ENCODE data around the gene ELL2. TPM values are rescaled to one million over a fixed set of nuclear protein-coding genes. Genes with fewer than 3 reads are reported as not detected.

Gene ELL2
- polyA plus RNA-seq, 1 of the 3 experiments (the other 2 are of a cell fraction): 18.4 TPM

GRCh38 chr5:95872346-95873268, 89.0 kb downstream of the ELL2 start:
- no peak for DNase-seq
- no peaks in the 10 kb centered on the region for H3K36me3 ChIP-seq (replicated peaks in 1 of 2; ENCODE audit: control insufficient read depth in 1 of 2, insufficient read depth in 2 of 2, low read length in 1 of 2)
- ChIA-PET POLR2A (no interaction called here), CTCF (interaction anchor here (2.8 kb wide), 1 partner anchor 12 kb away, joined by 12 read pairs; no protein-coding TSS in a partner anchor)
- H3K79me2 ChIP-seq (ENCODE audit: insufficient read depth): no peaks in the 10 kb centered on the region
- no peak overlapping the region for H3K4me3 ChIP-seq (ENCODE audit: low read depth in 2 of 2, low read length in 1 of 2)
- H3K9me3 ChIP-seq: no peaks in the 10 kb centered on the region
- no peaks in the 10 kb centered on the region for H4K20me1 ChIP-seq (ENCODE audit: insufficient read depth)
- H3F3A ChIP-seq (replicated peaks; ENCODE audit: insufficient read depth): peaks cover 15% of the 10 kb centered on the region
- 66% methylated on average over 6 of the region's 6 CpGs for WGBS (ENCODE audit: low lambda C conversion rate)
- H3K9ac ChIP-seq: no peak overlapping the region
- H2AFZ ChIP-seq (ENCODE audit: low read depth): no peak overlapping the region
- no peak overlapping the region for H3K27ac ChIP-seq (ENCODE audit: low read depth in 2 of 2, low read length in 1 of 2)
- peaks cover 0 to 18% of the 10 kb centered on the region in 2 experiments; a peak in 1 of 4 replicates for H3K4me1 ChIP-seq (ENCODE audit: control insufficient read depth in 1 of 2, insufficient read depth in 2 of 2, low read depth in 1 of 2, low read length in 1 of 2)
- no peaks in the 10 kb centered on the region for H3K9me2 ChIP-seq
- no peak overlapping the region for H3K4me2 ChIP-seq
- TF ChIP-seq USF1 (IDR thresholded peaks at IDR 0.05; ENCODE audit: borderline replicate concordance, low read depth) (no peak), YY1 (IDR thresholded peaks at IDR 0.05; ENCODE audit: low read depth) (no peak), SMC3 (IDR thresholded peaks at IDR 0.05; ENCODE audit: low read depth, low read length) (no peak), GATA2 (CRISPR knock-in tag; IDR thresholded peaks at IDR 0.05) (no peak), EP300 (IDR thresholded peaks at IDR 0.05; ENCODE audit: borderline replicate concordance in 1 of 2, low read depth in 1 of 2, low read length in 1 of 2) (no peak), NFIC (IDR thresholded peaks at IDR 0.05; ENCODE audit: borderline replicate concordance) (no peak), TCF12 (IDR thresholded peaks at IDR 0.05) (no peak)
- H3K27me3 ChIP-seq (ENCODE audit: insufficient read depth): no peaks in the 10 kb centered on the region

GRCh38 chr5:95871146-95871806, 90.4 kb downstream of the ELL2 start:
- peaks cover 24% of the 10 kb centered on the region for H3F3A ChIP-seq (replicated peaks; ENCODE audit: insufficient read depth)
- H3K27me3 ChIP-seq (ENCODE audit: insufficient read depth): no peaks in the 10 kb centered on the region
- no peak for DNase-seq
- 94% methylated on average over 9 of the region's 9 CpGs for WGBS (ENCODE audit: low lambda C conversion rate)
- no peaks in the 10 kb centered on the region for H3K9me2 ChIP-seq
- no peak overlapping the region for H3K4me3 ChIP-seq (ENCODE audit: low read depth in 2 of 2, low read length in 1 of 2)
- H2AFZ ChIP-seq (ENCODE audit: low read depth): no peak overlapping the region
- H3K27ac ChIP-seq (ENCODE audit: low read depth in 2 of 2, low read length in 1 of 2): peak overlapping the region in 1 of 2 experiments; percentile 74; a peak in 1 of 4 replicates
- POLR2A ChIA-PET: no interaction called here
- H3K36me3 ChIP-seq (replicated peaks in 1 of 2; ENCODE audit: control insufficient read depth in 1 of 2, insufficient read depth in 2 of 2, low read length in 1 of 2): no peaks in the 10 kb centered on the region
- H3K4me1 ChIP-seq (ENCODE audit: control insufficient read depth in 1 of 2, insufficient read depth in 2 of 2, low read depth in 1 of 2, low read length in 1 of 2): peaks cover 0 to 18% of the 10 kb centered on the region in 2 experiments; a peak in 1 of 4 replicates
- H3K79me2 ChIP-seq (ENCODE audit: insufficient read depth): no peaks in the 10 kb centered on the region
- H3K9me3 ChIP-seq: no peaks in the 10 kb centered on the region
- no peak overlapping the region for H3K9ac ChIP-seq
- H3K4me2 ChIP-seq: no peak overlapping the region
- CTCF ChIA-PET: interaction anchor here (0.5 to 2.8 kb wide), 5 partner anchors 8 to 587 kb away, joined by 3 to 12 read pairs (median 3); partner anchors contain the start of gene MCTP1
- no peaks in the 10 kb centered on the region for H4K20me1 ChIP-seq (ENCODE audit: insufficient read depth)
- TF ChIP-seq, protein P1, sequence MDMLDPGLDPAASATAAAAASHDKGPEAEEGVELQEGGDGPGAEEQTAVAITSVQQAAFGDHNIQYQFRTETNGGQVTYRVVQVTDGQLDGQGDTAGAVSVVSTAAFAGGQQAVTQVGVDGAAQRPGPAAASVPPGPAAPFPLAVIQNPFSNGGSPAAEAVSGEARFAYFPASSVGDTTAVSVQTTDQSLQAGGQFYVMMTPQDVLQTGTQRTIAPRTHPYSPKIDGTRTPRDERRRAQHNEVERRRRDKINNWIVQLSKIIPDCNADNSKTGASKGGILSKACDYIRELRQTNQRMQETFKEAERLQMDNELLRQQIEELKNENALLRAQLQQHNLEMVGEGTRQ (IDR thresholded peaks at IDR 0.05; ENCODE audit: borderline replicate concordance, low read depth, low read length): no peak
- TF ChIP-seq ZBTB33 (IDR thresholded peaks at IDR 0.05; ENCODE audit: borderline replicate concordance, low read depth) (no peak), JUND (IDR thresholded peaks at IDR 0.05) (no peak), GABPA (IDR thresholded peaks at IDR 0.05; ENCODE audit: low read depth) (no peak), CTCF (IDR thresholded peaks at IDR 0.05) (no peak), NRF1 (IDR thresholded peaks at IDR 0.05; ENCODE audit: low read depth, low read length) (no peak), MEF2A (IDR thresholded peaks at IDR 0.05; ENCODE audit: borderline replicate concordance, low read depth) (no peak), RCOR1 (IDR thresholded peaks at IDR 0.05; ENCODE audit: low read length) (no peak), REST (IDR thresholded peaks at IDR 0.05; ENCODE audit: low read depth, low read length) (no peak)

Measured in SK-N-SH (cell line).